Measurements from ENCODE around the gene CHERP.
"Not testable (repeated sequence)": the region's sequence is repeated elsewhere in the genome, so short reads cannot be mapped to it uniquely, and the experiment has no call there.

Gene CHERP

GRCh38 chr19:16516923-16517610 lies 25.2 kb downstream of the CHERP start:
- DNase-seq, result no peak

GRCh38 chr19:16516381-16516780 lies 25.9 kb downstream of the CHERP start:
- no peak for DNase-seq

GRCh38 chr19:16514383-16515019 lies 27.7 kb downstream of the CHERP start:
- DNase-seq, result no peak

- not testable (repeated sequence) for DNase-seq
Observed at GRCh38 chr19:16512611-16513010, 29.6 kb downstream of the CHERP start.

GRCh38 chr19:16509141-16510061 lies 32.8 kb downstream of the CHERP start:
- DNase-seq, result no peak

- no peak for DNase-seq
Observed at GRCh38 chr19:16508546-16508945, 33.7 kb downstream of the CHERP start.

- DNase-seq, result no peak
Observed at GRCh38 chr19:16506961-16507360, 35.3 kb downstream of the CHERP start.

GRCh38 chr19:16506161-16506560 lies 36.1 kb downstream of the CHERP start:
- DNase-seq, result not testable (repeated sequence)

- no peak for DNase-seq
Observed at GRCh38 chr19:16504271-16504670, 38.0 kb downstream of the CHERP start.

GRCh38 chr19:16497837-16498236 lies 44.4 kb downstream of the CHERP start:
- no peak for DNase-seq

GRCh38 chr19:16497042-16497441 lies 45.2 kb downstream of the CHERP start:
- no peak for DNase-seq

GRCh38 chr19:16496613-16496983 lies 45.6 kb downstream of the CHERP start:
- no peak for DNase-seq

GRCh38 chr19:16495982-16496612 lies 46.1 kb downstream of the CHERP start, which contains the start of the genes C19orf44 and CALR3:
Gene C19orf44, plus strand, starts transcription at chr19:16496394. Its CDS starts 4,399 bp downstream, at chr19:16500793.
Gene CALR3, minus strand, starts transcription at chr19:16496167. Its CDS starts 38 bp downstream, at chr19:16496129.
- peak; percentile 96 for DNase-seq

- not testable (repeated sequence) for DNase-seq
Observed at GRCh38 chr19:16486476-16486875, 55.8 kb downstream of the CHERP start.

- DNase-seq, result no peak
Observed at GRCh38 chr19:16482745-16483144, 59.5 kb downstream of the CHERP start.

GRCh38 chr19:16477311-16477710 lies 64.9 kb downstream of the CHERP start:
- no peak for DNase-seq

GRCh38 chr19:16476401-16476800 lies 65.8 kb downstream of the CHERP start:
- DNase-seq, result no peak

- DNase-seq, result no peak
Observed at GRCh38 chr19:16473875-16474392, 68.3 kb downstream of the CHERP start.

GRCh38 chr19:16472992-16473391 lies 69.2 kb downstream of the CHERP start:
- no peak for DNase-seq

- not testable (repeated sequence) for DNase-seq
Observed at GRCh38 chr19:16472559-16472899, 69.7 kb downstream of the CHERP start.

GRCh38 chr19:16470911-16471811 lies 71.1 kb downstream of the CHERP start:
- no peak for DNase-seq

- no peak for DNase-seq
Observed at GRCh38 chr19:16470541-16470910, 71.7 kb downstream of the CHERP start.

All from activated CD4-positive, alpha-beta T cell treated with anti-CD3 and anti-CD28 coated beads, Interleukin-2, amount 50 U/mL, for 1 hour (primary cell).